SH-SY5Y (cell line): Measurements from ENCODE around the gene ADA.

Experiments used
- GATA2 ChIP-seq: IDR thresholded peaks from 2 replicates; pipeline ENCODE4 v1.6.1; 2011; ENCODE audit warnings: mild to moderate bottlenecking, low read depth, low read length
- GATA3 ChIP-seq: IDR thresholded peaks from 2 replicates; pipeline ENCODE4 v1.6.1; 2011; ENCODE audit warnings: low read depth, mild to moderate bottlenecking, low read length, moderate library complexity

GRCh38 chr20:44625361-44625760, 26.1 kb downstream of the ADA start:
- TF ChIP-seq GATA3 (no peak), GATA2 (no peak)
